Measurements from ENCODE around the gene RXRA.

- TF ChIP-seq POLR2AphosphoS5 (IDR thresholded peaks at IDR 0.05; ENCODE audit: borderline replicate concordance, low read depth, low read length): no peak
- no peak for TF ChIP-seq EZH2 (IDR thresholded peaks at IDR 0.05)
Measured at GRCh38 chr9:134418354-134418753, 92.1 kb downstream of the RXRA start.
